A549 (cell line): Measurements from ENCODE around the gene SLC5A8.

ENCODE experiments used
- BCL3 ChIP-seq: fragments of >200 bp; sonication (Bioruptor Twin); formaldehyde crosslinking; IDR thresholded peaks from 3 replicates; pipeline ENCODE4 v1.6.1; 2016
- CBX8 ChIP-seq: fragments of 200-600 bp; sonication (generic); IDR thresholded peaks from 2 replicates; pipeline ENCODE4 v1.6.1; 2016
- CTCF ChIP-seq: fragments of >200 bp; sonication (Bioruptor Twin); formaldehyde crosslinking; IDR thresholded peaks from 3 replicates; pipeline ENCODE4 v1.5.1; 2016
- KDM5A ChIP-seq: fragments of 200-600 bp; sonication (generic); IDR thresholded peaks from 2 replicates; pipeline ENCODE4 v1.6.1; 2016; ENCODE audit warnings: antibody characterized with exemption, mild to moderate bottlenecking
- MAFK ChIP-seq: fragments of 450-650 bp; IDR thresholded peaks from 2 replicates; pipeline ENCODE4 v1.6.1; 2014; ENCODE audit not compliant: partially characterized antibody
- MAX ChIP-seq: IDR thresholded peaks from 2 replicates; pipeline ENCODE4 v1.6.1; 2012
- PHF8 ChIP-seq: fragments of 200-600 bp; sonication (generic); IDR thresholded peaks from 2 replicates; pipeline ENCODE4 v1.6.1; 2016; ENCODE audit warnings: low read depth, mild to moderate bottlenecking, antibody characterized with exemption, moderate library complexity, borderline replicate concordance
- POLR2A ChIP-seq: IDR thresholded peaks from 2 replicates; pipeline ENCODE4 v1.6.1; 2012; ENCODE audit warnings: mild to moderate bottlenecking, low read length
- RNF2 ChIP-seq: fragments of 200-600 bp; sonication (generic); IDR thresholded peaks from 2 replicates; pipeline ENCODE4 v1.6.1; 2016; ENCODE audit warnings: low read depth, mild to moderate bottlenecking, antibody characterized with exemption, moderate library complexity, borderline replicate concordance

- TF ChIP-seq CTCF (no peak), PHF8 (no peak), CBX8 (no peak), RNF2 (no peak), MAFK (no peak), POLR2A (no peak), MAX (no peak), BCL3 (no peak), KDM5A (no peak)
Observed at GRCh38 chr12:101230547-101230946, 20.5 kb upstream of the SLC5A8 start.
